ENCODE measurements around the gene KCTD11.

Gene KCTD11

GRCh38 chr17:7328840-7329373 lies 23.1 kb upstream of the KCTD11 start, which contains the start of gene NEURL4:
NEURL4 (minus strand) TSS chr17:7329335; CDS start chr17:7329312, 23 bp downstream.
- Histone ChIP-seq H3K4me1 (ENCODE audit: insufficient read depth, low read length, severe bottlenecking) (peaks cover 34% of the 10 kb centered on the region), H3K9ac (ENCODE audit: low read length) (peak within 1 kb of the TSS; percentile 94), H3K27ac (ENCODE audit: low read depth, low read length, poor library complexity, severe bottlenecking) (peak within 1 kb of the TSS; percentile 81), H3K79me2 (ENCODE audit: insufficient read depth, low read length) (no peaks in the 10 kb centered on the region), H3F3A (ENCODE audit: insufficient read depth, low read length) (no peaks in the 10 kb centered on the region), H3K27me3 (ENCODE audit: insufficient read depth, low read length) (no peaks in the 10 kb centered on the region), H2AFZ (ENCODE audit: low read length) (no peak within 1 kb of the TSS), H4K20me1 (ENCODE audit: insufficient read depth, low read length) (no peaks in the 10 kb centered on the region), H3K9me3 (ENCODE audit: low read length) (no peaks in the 10 kb centered on the region), H3K9me2 (ENCODE audit: low read depth, low read length) (no peaks in the 10 kb centered on the region), H3K4me2 (ENCODE audit: low read length) (peak within 1 kb of the TSS; percentile 88), H3K4me3 (ENCODE audit: low read depth, low read length, poor library complexity, severe bottlenecking) (peak within 1 kb of the TSS; percentile 98), H3K36me3 (ENCODE audit: insufficient read depth, low read length) (peaks cover 26% of the 10 kb centered on the region; the same call in 1 of the 2 replicates)
- TF ChIP-seq CTCF (IDR thresholded peaks at IDR 0.05; ENCODE audit: low read length) = no peak

GRCh38 chr17:7329374-7329996 lies 22.5 kb upstream of the KCTD11 start:
- Histone ChIP-seq H4K20me1 (ENCODE audit: insufficient read depth, low read length) (no peaks in the 10 kb centered on the region), H2AFZ (ENCODE audit: low read length) (no peak overlapping the region), H3F3A (ENCODE audit: insufficient read depth, low read length) (no peaks in the 10 kb centered on the region), H3K79me2 (ENCODE audit: insufficient read depth, low read length) (no peaks in the 10 kb centered on the region), H3K4me2 (ENCODE audit: low read length) (peak overlapping the region; percentile 88), H3K27me3 (ENCODE audit: insufficient read depth, low read length) (no peaks in the 10 kb centered on the region), H3K27ac (ENCODE audit: low read depth, low read length, poor library complexity, severe bottlenecking) (peak overlapping the region; percentile 81), H3K9me2 (ENCODE audit: low read depth, low read length) (no peaks in the 10 kb centered on the region), H3K9ac (ENCODE audit: low read length) (peak overlapping the region; percentile 94), H3K4me3 (ENCODE audit: low read depth, low read length, poor library complexity, severe bottlenecking) (peak overlapping the region; percentile 98), H3K36me3 (ENCODE audit: insufficient read depth, low read length) (peaks cover 20% of the 10 kb centered on the region; the same call in 1 of the 2 replicates), H3K9me3 (ENCODE audit: low read length) (no peaks in the 10 kb centered on the region), H3K4me1 (ENCODE audit: insufficient read depth, low read length, severe bottlenecking) (peaks cover 34% of the 10 kb centered on the region)
- TF ChIP-seq CTCF (IDR thresholded peaks at IDR 0.05; ENCODE audit: low read length) = no peak
- no peak for TF ChIP-seq EZH2 (IDR thresholded peaks at IDR 0.05; ENCODE audit: borderline replicate concordance, low read length)

- Histone ChIP-seq H3K4me1 (ENCODE audit: insufficient read depth, low read length, severe bottlenecking) (peaks cover 36% of the 10 kb centered on the region), H3K9me2 (ENCODE audit: low read depth, low read length) (no peaks in the 10 kb centered on the region), H4K20me1 (ENCODE audit: insufficient read depth, low read length) (no peaks in the 10 kb centered on the region), H3K27me3 (ENCODE audit: insufficient read depth, low read length) (no peaks in the 10 kb centered on the region), H3K4me2 (ENCODE audit: low read length) (peak overlapping the region; percentile 88), H3K79me2 (ENCODE audit: insufficient read depth, low read length) (no peaks in the 10 kb centered on the region), H2AFZ (ENCODE audit: low read length) (no peak overlapping the region), H3K36me3 (ENCODE audit: insufficient read depth, low read length) (peaks cover 16% of the 10 kb centered on the region; the same call in 1 of the 2 replicates), H3K4me3 (ENCODE audit: low read depth, low read length, poor library complexity, severe bottlenecking) (peak overlapping the region; percentile 98), H3K9me3 (ENCODE audit: low read length) (no peaks in the 10 kb centered on the region), H3F3A (ENCODE audit: insufficient read depth, low read length) (no peaks in the 10 kb centered on the region), H3K27ac (ENCODE audit: low read depth, low read length, poor library complexity, severe bottlenecking) (peak overlapping the region; percentile 81), H3K9ac (ENCODE audit: low read length) (peak overlapping the region; percentile 68)
- TF ChIP-seq EZH2 (IDR thresholded peaks at IDR 0.05; ENCODE audit: borderline replicate concordance, low read length) (no peak), CTCF (IDR thresholded peaks at IDR 0.05; ENCODE audit: low read length) (no peak)
Measured at GRCh38 chr17:7329997-7330637, 21.8 kb upstream of the KCTD11 start.
